Muscle of leg (tissue), 11 donors: ENCODE results near the gene OR2AT4. TPM values are rescaled to one million over a fixed set of nuclear protein-coding genes. Genes with fewer than 3 reads are reported as not detected.

Experiments
- DNase-seq: peaks from one replicate; pipeline ENCODE4 v3.0.0; 2013
- H3K27ac ChIP-seq: one replicate; pipeline ENCODE4 v1.5.1; 2013; ENCODE audit warnings: mild to moderate bottlenecking, low read length, control low read depth
- H3K27me3 ChIP-seq: one replicate; pipeline ENCODE4 v1.6.1; 2013; ENCODE audit warnings: low read length; ENCODE audit not compliant: control insufficient read depth, insufficient read depth
- H3K36me3 ChIP-seq: one replicate; pipeline ENCODE4 v1.6.1; 2013; ENCODE audit warnings: low read length; ENCODE audit not compliant: control insufficient read depth, insufficient read depth
- H3K4me1 ChIP-seq: one replicate; pipeline ENCODE4 v1.6.1; 2013; ENCODE audit warnings: low read length; ENCODE audit not compliant: control insufficient read depth, insufficient read depth
- H3K4me3 ChIP-seq: one replicate; pipeline ENCODE4 v1.5.1; 2013; ENCODE audit warnings: low read length, control low read depth
- H3K9me3 ChIP-seq: replicated peaks from 2 replicates; pipeline ENCODE4 v1.6.1; 2013; ENCODE audit warnings: low read depth, low read length; ENCODE audit not compliant: control insufficient read depth
- WGBS: methylation state at CpG from one replicate; pipeline ENCODE4 v1.1.5; 2013; ENCODE audit warnings: missing lambda C conversion rate; ENCODE audit not compliant: insufficient coverage; 5-methylcytosine and 5-hydroxymethylcytosine counted together
- polyA plus RNA-seq, 8 donors: library from polyadenylated mRNA; unstranded; fragments of 120-200 nt; gene quantifications; one replicate each; pipeline versions ENCODE4 v1.2.1 to v1.2.3, GENCODE V29; 2013; ENCODE audit warnings: inconsistent platforms in 1 of 8, low replicate concordance in 1 of 8; ENCODE audit not compliant: insufficient read length in 8 of 8, insufficient read depth in 1 of 8
- total RNA-seq: library from RNA; stranded (reverse); fragments of 120-200 nt; gene quantifications from one replicate; pipeline ENCODE4 v1.2.4, GENCODE V29; 2013

The OR2AT4 gene
- total and polyA plus RNA-seq, 9 donors = 0.03 to 0.36 (median 0.03) TPM; not detected in 2

- no peaks in the 10 kb centered on the region for H3K4me1 ChIP-seq
- H3K27me3 ChIP-seq = peaks cover 5% of the 10 kb centered on the region
- no peak overlapping the region for H3K27ac ChIP-seq
- WGBS = no CpG with 5 or more reads among the region's 7 CpGs
- peaks cover 12% of the 10 kb centered on the region for H3K9me3 ChIP-seq
- no peak overlapping the region for H3K4me3 ChIP-seq
- DNase-seq = no peak
- H3K36me3 ChIP-seq = no peaks in the 10 kb centered on the region
These were observed 9.1 kb downstream of the OR2AT4 start for GRCh38 chr11:75087319-75088305.

- no peak overlapping the region for H3K27ac ChIP-seq
- no peaks in the 10 kb centered on the region for H3K9me3 ChIP-seq
- H3K27me3 ChIP-seq = peaks cover 5% of the 10 kb centered on the region
- DNase-seq = no peak
- no CpG with 5 or more reads among the region's 1 CpG for WGBS
- no peaks in the 10 kb centered on the region for H3K4me1 ChIP-seq
- no peaks in the 10 kb centered on the region for H3K36me3 ChIP-seq
- no peak overlapping the region for H3K4me3 ChIP-seq
These were observed 11.8 kb downstream of the OR2AT4 start for GRCh38 chr11:75084883-75085282.

- WGBS = 100% methylated on average over 1 of the region's 1 CpG
- H3K4me3 ChIP-seq = no peak overlapping the region
- H3K27ac ChIP-seq = no peak overlapping the region
- no peaks in the 10 kb centered on the region for H3K36me3 ChIP-seq
- H3K9me3 ChIP-seq = no peaks in the 10 kb centered on the region
- no peaks in the 10 kb centered on the region for H3K27me3 ChIP-seq
- DNase-seq = no peak
- H3K4me1 ChIP-seq = no peaks in the 10 kb centered on the region
These were observed 13.5 kb downstream of the OR2AT4 start for GRCh38 chr11:75083217-75083605.

GRCh38 chr11:75082601-75083216 is 14.0 kb downstream of the OR2AT4 start:
- Histone ChIP-seq H3K4me1 (no peaks in the 10 kb centered on the region), H3K27ac (no peak overlapping the region), H3K27me3 (no peaks in the 10 kb centered on the region), H3K36me3 (no peaks in the 10 kb centered on the region), H3K4me3 (no peak overlapping the region), H3K9me3 (no peaks in the 10 kb centered on the region)
- no peak for DNase-seq
- WGBS = 79% methylated on average over 5 of the region's 8 CpGs

GRCh38 chr11:75079546-75079945 is 17.1 kb downstream of the OR2AT4 start:
- H3K4me3 ChIP-seq = no peak overlapping the region

GRCh38 chr11:75078233-75078632 is 18.4 kb downstream of the OR2AT4 start:
- H3K27ac ChIP-seq = no peak overlapping the region
- no peak overlapping the region for H3K4me3 ChIP-seq
- peak; percentile 3 for DNase-seq
- WGBS = no CpG with 5 or more reads among the region's 2 CpGs
- no peaks in the 10 kb centered on the region for H3K9me3 ChIP-seq
- H3K36me3 ChIP-seq = no peaks in the 10 kb centered on the region
- H3K27me3 ChIP-seq = no peaks in the 10 kb centered on the region
- H3K4me1 ChIP-seq = no peaks in the 10 kb centered on the region

More at GRCh38 chr11:75079546-75079945, 17.1 kb downstream of the OR2AT4 start:
- Histone ChIP-seq H3K4me1 (no peaks in the 10 kb centered on the region), H3K9me3 (no peaks in the 10 kb centered on the region), H3K27ac (no peak overlapping the region), H3K36me3 (no peaks in the 10 kb centered on the region), H3K27me3 (no peaks in the 10 kb centered on the region)
- no peak for DNase-seq
- WGBS = 82% methylated on average over 4 of the region's 4 CpGs

- no peak overlapping the region for H3K27ac ChIP-seq
- no peaks in the 10 kb centered on the region for H3K27me3 ChIP-seq
- peak; percentile 2 for DNase-seq
- no peaks in the 10 kb centered on the region for H3K4me1 ChIP-seq
- WGBS = 49% methylated on average over 2 of the region's 7 CpGs
- H3K36me3 ChIP-seq = no peaks in the 10 kb centered on the region
- H3K9me3 ChIP-seq = no peaks in the 10 kb centered on the region
- H3K4me3 ChIP-seq = no peak overlapping the region
These were observed 19.4 kb downstream of the OR2AT4 start for GRCh38 chr11:75077316-75077715.

- no peaks in the 10 kb centered on the region for H3K36me3 ChIP-seq
- H3K27ac ChIP-seq = no peak overlapping the region
- H3K27me3 ChIP-seq = peaks cover 1% of the 10 kb centered on the region
- H3K9me3 ChIP-seq = no peaks in the 10 kb centered on the region
- no peaks in the 10 kb centered on the region for H3K4me1 ChIP-seq
- DNase-seq = no peak
- H3K4me3 ChIP-seq = no peak overlapping the region
These were observed 20.0 kb downstream of the OR2AT4 start for GRCh38 chr11:75076671-75077070.

- no peak overlapping the region for H3K4me3 ChIP-seq
- 67% methylated on average over 2 of the region's 3 CpGs for WGBS
- no peak for DNase-seq
- no peaks in the 10 kb centered on the region for H3K36me3 ChIP-seq
- H3K27me3 ChIP-seq = peaks cover 4% of the 10 kb centered on the region
- H3K9me3 ChIP-seq = no peaks in the 10 kb centered on the region
- H3K27ac ChIP-seq = no peak overlapping the region
- no peaks in the 10 kb centered on the region for H3K4me1 ChIP-seq
These were observed 23.1 kb downstream of the OR2AT4 start for GRCh38 chr11:75073459-75074190.

GRCh38 chr11:75072582-75072981 is 24.1 kb downstream of the OR2AT4 start:
- Histone ChIP-seq H3K9me3 (no peaks in the 10 kb centered on the region), H3K27me3 (peaks cover 4% of the 10 kb centered on the region), H3K27ac (no peak overlapping the region), H3K36me3 (no peaks in the 10 kb centered on the region), H3K4me3 (no peak overlapping the region), H3K4me1 (no peaks in the 10 kb centered on the region)
- no peak for DNase-seq
- 29% methylated on average over 2 of the region's 2 CpGs for WGBS
